ENCODE results near the gene CACNA1D.
"Not testable (repeated sequence)": the region's sequence is repeated elsewhere in the genome, so short reads cannot be mapped to it uniquely, and the experiment has no call there.

The CACNA1D gene

GRCh38 chr3:53571264-53571663 is 76.9 kb downstream of the CACNA1D start:
- H3K27me3 Mint-ChIP-seq, result peaks cover 45% of the 10 kb centered on the region
- no peak overlapping the region for H3K4me3 Mint-ChIP-seq
- no peaks in the 10 kb centered on the region for H3K36me3 Mint-ChIP-seq (ENCODE audit: insufficient read depth)
- ATAC-seq (replicated peaks; ENCODE audit: extremely low read depth, poor library complexity, severe bottlenecking), result no peak
- no peak for DNase-seq (ENCODE audit: low spot score in 2 of 2)
- H3K4me1 Mint-ChIP-seq, result no peaks in the 10 kb centered on the region
- no peak overlapping the region for H3K27ac Mint-ChIP-seq (ENCODE audit: low read depth)
- H3K9me3 Mint-ChIP-seq, result no peaks in the 10 kb centered on the region

GRCh38 chr3:53572184-53572583 is 77.8 kb downstream of the CACNA1D start:
- H3K4me3 Mint-ChIP-seq; ATAC-seq (replicated peaks; ENCODE audit: extremely low read depth, poor library complexity, severe bottlenecking); H3K27ac Mint-ChIP-seq (ENCODE audit: low read depth); H3K36me3 Mint-ChIP-seq (ENCODE audit: insufficient read depth); H3K9me3 Mint-ChIP-seq; H3K4me1 Mint-ChIP-seq; DNase-seq (ENCODE audit: low spot score in 2 of 2): not testable (repeated sequence)
- H3K27me3 Mint-ChIP-seq, result peaks cover 42% of the 10 kb centered on the region

GRCh38 chr3:53577506-53577905 is 83.1 kb downstream of the CACNA1D start:
- Mint-ChIP-seq H3K9me3 (no peaks in the 10 kb centered on the region), H3K4me1 (no peaks in the 10 kb centered on the region), H3K4me3 (no peak overlapping the region), H3K36me3 (ENCODE audit: insufficient read depth) (no peaks in the 10 kb centered on the region), H3K27ac (ENCODE audit: low read depth) (no peak overlapping the region), H3K27me3 (peaks cover 40% of the 10 kb centered on the region)
- no peak for DNase-seq (ENCODE audit: low spot score in 2 of 2)
- no peak for ATAC-seq (replicated peaks; ENCODE audit: extremely low read depth, poor library complexity, severe bottlenecking)

- Mint-ChIP-seq H3K4me3 (no peak overlapping the region), H3K9me3 (no peaks in the 10 kb centered on the region), H3K4me1 (no peaks in the 10 kb centered on the region), H3K27ac (ENCODE audit: low read depth) (no peak overlapping the region), H3K36me3 (ENCODE audit: insufficient read depth) (no peaks in the 10 kb centered on the region), H3K27me3 (peaks cover 35% of the 10 kb centered on the region)
- DNase-seq (ENCODE audit: low spot score in 2 of 2), result no peak
- no peak for ATAC-seq (replicated peaks; ENCODE audit: extremely low read depth, poor library complexity, severe bottlenecking)
Observed at GRCh38 chr3:53579636-53580035, 85.2 kb downstream of the CACNA1D start.

GRCh38 chr3:53581671-53582070 is 87.3 kb downstream of the CACNA1D start:
- DNase-seq (ENCODE audit: low spot score in 2 of 2), result no peak
- no peak overlapping the region for H3K27ac Mint-ChIP-seq (ENCODE audit: low read depth)

GRCh38 chr3:53583161-53583690 is 88.8 kb downstream of the CACNA1D start:
- no peaks in the 10 kb centered on the region for H3K36me3 Mint-ChIP-seq (ENCODE audit: insufficient read depth)
- peaks cover 14% of the 10 kb centered on the region for H3K27me3 Mint-ChIP-seq
- no peaks in the 10 kb centered on the region for H3K9me3 Mint-ChIP-seq
- H3K4me1 Mint-ChIP-seq, result no peaks in the 10 kb centered on the region
- H3K27ac Mint-ChIP-seq (ENCODE audit: low read depth), result no peak overlapping the region
- DNase-seq (ENCODE audit: low spot score in 2 of 2) (no peak), ATAC-seq (replicated peaks; ENCODE audit: extremely low read depth, poor library complexity, severe bottlenecking) (no peak)
- H3K4me3 Mint-ChIP-seq, result no peak overlapping the region

More at GRCh38 chr3:53581671-53582070, 87.3 kb downstream of the CACNA1D start:
- Mint-ChIP-seq H3K4me1 (no peaks in the 10 kb centered on the region), H3K36me3 (ENCODE audit: insufficient read depth) (no peaks in the 10 kb centered on the region), H3K9me3 (no peaks in the 10 kb centered on the region), H3K27me3 (peaks cover 30% of the 10 kb centered on the region), H3K4me3 (no peak overlapping the region)
- peak; percentile 36 for ATAC-seq (replicated peaks; ENCODE audit: extremely low read depth, poor library complexity, severe bottlenecking)

GRCh38 chr3:53585049-53585448 is 90.6 kb downstream of the CACNA1D start:
- DNase-seq (ENCODE audit: low spot score in 2 of 2) (no peak), ATAC-seq (replicated peaks; ENCODE audit: extremely low read depth, poor library complexity, severe bottlenecking) (no peak)
- H3K4me3 Mint-ChIP-seq, result no peak overlapping the region
- no peak overlapping the region for H3K27ac Mint-ChIP-seq (ENCODE audit: low read depth)
- H3K27me3 Mint-ChIP-seq, result peaks cover 7% of the 10 kb centered on the region
- H3K36me3 Mint-ChIP-seq (ENCODE audit: insufficient read depth), result no peaks in the 10 kb centered on the region
- no peaks in the 10 kb centered on the region for H3K9me3 Mint-ChIP-seq
- H3K4me1 Mint-ChIP-seq, result no peaks in the 10 kb centered on the region

GRCh38 chr3:53585627-53586026 is 91.2 kb downstream of the CACNA1D start:
- H3K4me3 Mint-ChIP-seq, result no peak overlapping the region
- DNase-seq (ENCODE audit: low spot score in 2 of 2) (no peak), ATAC-seq (replicated peaks; ENCODE audit: extremely low read depth, poor library complexity, severe bottlenecking) (no peak)
- no peaks in the 10 kb centered on the region for H3K9me3 Mint-ChIP-seq
- peaks cover 7% of the 10 kb centered on the region for H3K27me3 Mint-ChIP-seq
- H3K4me1 Mint-ChIP-seq, result no peaks in the 10 kb centered on the region
- H3K36me3 Mint-ChIP-seq (ENCODE audit: insufficient read depth), result no peaks in the 10 kb centered on the region
- H3K27ac Mint-ChIP-seq (ENCODE audit: low read depth), result no peak overlapping the region

- Mint-ChIP-seq H3K4me1 (no peaks in the 10 kb centered on the region), H3K4me3 (no peak overlapping the region), H3K9me3 (no peaks in the 10 kb centered on the region), H3K36me3 (ENCODE audit: insufficient read depth) (no peaks in the 10 kb centered on the region), H3K27me3 (peaks cover 9% of the 10 kb centered on the region), H3K27ac (ENCODE audit: low read depth) (no peak overlapping the region)
- ATAC-seq (replicated peaks; ENCODE audit: extremely low read depth, poor library complexity, severe bottlenecking) (no peak), DNase-seq (ENCODE audit: low spot score in 2 of 2) (no peak)
Observed at GRCh38 chr3:53588122-53588521, 93.7 kb downstream of the CACNA1D start.

- H3K4me3 Mint-ChIP-seq, result no peak overlapping the region
- H3K27me3 Mint-ChIP-seq, result peaks cover 20% of the 10 kb centered on the region
- no peak for DNase-seq (ENCODE audit: low spot score in 2 of 2)
- H3K4me1 Mint-ChIP-seq, result no peaks in the 10 kb centered on the region
- H3K27ac Mint-ChIP-seq (ENCODE audit: low read depth), result no peak overlapping the region
- no peaks in the 10 kb centered on the region for H3K9me3 Mint-ChIP-seq
- no peak for ATAC-seq (replicated peaks; ENCODE audit: extremely low read depth, poor library complexity, severe bottlenecking)
- H3K36me3 Mint-ChIP-seq (ENCODE audit: insufficient read depth), result no peaks in the 10 kb centered on the region
Observed at GRCh38 chr3:53589201-53589600, 94.8 kb downstream of the CACNA1D start.

- H3K36me3 Mint-ChIP-seq (ENCODE audit: insufficient read depth), result no peaks in the 10 kb centered on the region
- H3K27ac Mint-ChIP-seq (ENCODE audit: low read depth), result no peak overlapping the region
- no peaks in the 10 kb centered on the region for H3K9me3 Mint-ChIP-seq
- no peaks in the 10 kb centered on the region for H3K4me1 Mint-ChIP-seq
- no peak for DNase-seq (ENCODE audit: low spot score in 2 of 2)
- no peak for ATAC-seq (replicated peaks; ENCODE audit: extremely low read depth, poor library complexity, severe bottlenecking)
- peaks cover 26% of the 10 kb centered on the region for H3K27me3 Mint-ChIP-seq
- no peak overlapping the region for H3K4me3 Mint-ChIP-seq
Observed at GRCh38 chr3:53589806-53590205, 95.4 kb downstream of the CACNA1D start.

GRCh38 chr3:53590606-53591005 is 96.2 kb downstream of the CACNA1D start:
- ATAC-seq (replicated peaks; ENCODE audit: extremely low read depth, poor library complexity, severe bottlenecking) (no peak), DNase-seq (ENCODE audit: low spot score in 2 of 2) (no peak)
- Mint-ChIP-seq H3K27ac (ENCODE audit: low read depth) (no peak overlapping the region), H3K4me3 (no peak overlapping the region), H3K4me1 (no peaks in the 10 kb centered on the region), H3K9me3 (no peaks in the 10 kb centered on the region), H3K27me3 (peaks cover 32% of the 10 kb centered on the region), H3K36me3 (ENCODE audit: insufficient read depth) (no peaks in the 10 kb centered on the region)

- Mint-ChIP-seq H3K9me3 (no peaks in the 10 kb centered on the region), H3K4me1 (no peaks in the 10 kb centered on the region), H3K4me3 (no peak overlapping the region), H3K36me3 (ENCODE audit: insufficient read depth) (no peaks in the 10 kb centered on the region), H3K27ac (ENCODE audit: low read depth) (no peak overlapping the region), H3K27me3 (peaks cover 25% of the 10 kb centered on the region)
- no peak for DNase-seq (ENCODE audit: low spot score in 2 of 2)
- ATAC-seq (replicated peaks; ENCODE audit: extremely low read depth, poor library complexity, severe bottlenecking), result no peak
Observed at GRCh38 chr3:53591646-53592045, 97.2 kb downstream of the CACNA1D start.

- H3K9me3 Mint-ChIP-seq, result no peaks in the 10 kb centered on the region
- peaks cover 25% of the 10 kb centered on the region for H3K27me3 Mint-ChIP-seq
- no peaks in the 10 kb centered on the region for H3K4me1 Mint-ChIP-seq
- DNase-seq (ENCODE audit: low spot score in 2 of 2) (no peak), ATAC-seq (replicated peaks; ENCODE audit: extremely low read depth, poor library complexity, severe bottlenecking) (no peak)
- H3K27ac Mint-ChIP-seq (ENCODE audit: low read depth), result no peak overlapping the region
- no peaks in the 10 kb centered on the region for H3K36me3 Mint-ChIP-seq (ENCODE audit: insufficient read depth)
- H3K4me3 Mint-ChIP-seq, result no peak overlapping the region
Observed at GRCh38 chr3:53592862-53593261, 98.5 kb downstream of the CACNA1D start.
